ENCODE data around the gene KRT73. TPM values are rescaled to one million over a fixed set of nuclear protein-coding genes. Genes with fewer than 3 reads are reported as not detected.

The KRT73 gene
- total RNA-seq, 1 donor from 2014 or later: 0.77 TPM

GRCh38 chr12:52607314-52607713, 11.0 kb downstream of the KRT73 start:
- H3K4me3 Mint-ChIP-seq (ENCODE audit: unreplicated experiment): no peak overlapping the region
- no peak for TF ChIP-seq CTCF (IDR thresholded peaks at IDR 0.05; ENCODE audit: unreplicated experiment)
- H3K36me3 Mint-ChIP-seq (ENCODE audit: low read depth, unreplicated experiment): no peaks in the 10 kb centered on the region
- DNase-seq (ENCODE audit: low spot score): no peak
- no peak overlapping the region for H3K27ac Mint-ChIP-seq (ENCODE audit: unreplicated experiment)
- H3K9me3 Mint-ChIP-seq (ENCODE audit: unreplicated experiment): no peaks in the 10 kb centered on the region
- H3K27me3 Mint-ChIP-seq (ENCODE audit: unreplicated experiment): peaks cover 3% of the 10 kb centered on the region
- H3K4me1 Mint-ChIP-seq (ENCODE audit: unreplicated experiment): no peaks in the 10 kb centered on the region

GRCh38 chr12:52606581-52607218, 11.7 kb downstream of the KRT73 start:
- no peak overlapping the region for H3K4me3 Mint-ChIP-seq (ENCODE audit: unreplicated experiment)
- no peaks in the 10 kb centered on the region for H3K36me3 Mint-ChIP-seq (ENCODE audit: low read depth, unreplicated experiment)
- H3K4me1 Mint-ChIP-seq (ENCODE audit: unreplicated experiment): no peaks in the 10 kb centered on the region
- no peak for DNase-seq (ENCODE audit: low spot score)
- H3K27me3 Mint-ChIP-seq (ENCODE audit: unreplicated experiment): peaks cover 3% of the 10 kb centered on the region
- H3K27ac Mint-ChIP-seq (ENCODE audit: unreplicated experiment): no peak overlapping the region
- no peak for TF ChIP-seq CTCF (IDR thresholded peaks at IDR 0.05; ENCODE audit: unreplicated experiment)
- no peaks in the 10 kb centered on the region for H3K9me3 Mint-ChIP-seq (ENCODE audit: unreplicated experiment)

DNA sequence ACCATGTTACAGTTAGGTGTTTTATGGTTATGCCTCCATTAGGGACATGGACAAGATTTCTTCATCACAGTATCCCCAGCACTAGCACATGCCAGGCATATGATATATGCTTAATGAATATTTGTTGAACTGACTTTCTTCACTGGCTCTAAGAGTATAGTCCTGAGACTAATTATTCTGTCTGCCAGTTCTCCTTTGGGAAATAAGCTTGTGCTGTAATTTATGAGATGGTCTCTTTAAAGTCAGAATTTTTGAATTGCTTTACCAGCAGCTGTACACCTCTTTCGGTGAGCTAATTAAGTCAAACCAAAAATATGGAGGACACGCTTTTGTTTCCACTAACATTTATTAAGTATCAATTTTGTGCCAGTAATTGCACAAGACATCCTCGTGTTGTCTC, 12.3 kb downstream of the KRT73 start:
- no peaks in the 10 kb centered on the region for H3K9me3 Mint-ChIP-seq (ENCODE audit: unreplicated experiment)
- H3K36me3 Mint-ChIP-seq (ENCODE audit: low read depth, unreplicated experiment): no peaks in the 10 kb centered on the region
- no peaks in the 10 kb centered on the region for H3K4me1 Mint-ChIP-seq (ENCODE audit: unreplicated experiment)
- no peak for DNase-seq (ENCODE audit: low spot score)
- H3K4me3 Mint-ChIP-seq (ENCODE audit: unreplicated experiment): no peak overlapping the region
- H3K27me3 Mint-ChIP-seq (ENCODE audit: unreplicated experiment): peaks cover 3% of the 10 kb centered on the region
- no peak overlapping the region for H3K27ac Mint-ChIP-seq (ENCODE audit: unreplicated experiment)
- TF ChIP-seq CTCF (IDR thresholded peaks at IDR 0.05; ENCODE audit: unreplicated experiment): no peak

DNA sequence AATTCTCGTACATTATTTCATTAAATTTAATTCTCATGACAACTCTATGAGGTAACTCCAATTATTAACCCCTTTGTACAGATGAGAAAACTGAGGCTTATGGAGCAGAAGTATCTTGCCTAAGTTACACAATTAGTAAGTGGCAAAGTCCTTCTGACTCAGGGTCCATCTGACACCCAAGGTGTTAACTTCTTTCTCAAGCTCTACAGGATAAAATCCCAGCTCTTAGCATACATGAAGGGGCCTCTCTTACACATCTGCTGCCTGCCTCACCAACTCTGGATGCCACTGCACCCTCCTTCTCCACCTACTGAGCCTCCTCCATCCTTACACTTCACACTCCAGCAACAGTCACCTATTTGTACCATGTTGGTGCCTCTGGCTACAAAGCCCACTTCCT, 12.8 kb downstream of the KRT73 start:
- H3K36me3 Mint-ChIP-seq (ENCODE audit: low read depth, unreplicated experiment): no peaks in the 10 kb centered on the region
- no peak overlapping the region for H3K27ac Mint-ChIP-seq (ENCODE audit: unreplicated experiment)
- H3K4me3 Mint-ChIP-seq (ENCODE audit: unreplicated experiment): no peak overlapping the region
- H3K27me3 Mint-ChIP-seq (ENCODE audit: unreplicated experiment): no peaks in the 10 kb centered on the region
- H3K4me1 Mint-ChIP-seq (ENCODE audit: unreplicated experiment): no peaks in the 10 kb centered on the region
- no peak for TF ChIP-seq CTCF (IDR thresholded peaks at IDR 0.05; ENCODE audit: unreplicated experiment)
- no peaks in the 10 kb centered on the region for H3K9me3 Mint-ChIP-seq (ENCODE audit: unreplicated experiment)
- no peak for DNase-seq (ENCODE audit: low spot score)

GRCh38 chr12:52604859-52605258, 13.5 kb downstream of the KRT73 start:
- no peak for DNase-seq (ENCODE audit: low spot score)
- Mint-ChIP-seq H3K36me3 (ENCODE audit: low read depth, unreplicated experiment) (no peaks in the 10 kb centered on the region), H3K9me3 (ENCODE audit: unreplicated experiment) (no peaks in the 10 kb centered on the region), H3K4me1 (ENCODE audit: unreplicated experiment) (no peaks in the 10 kb centered on the region), H3K27me3 (ENCODE audit: unreplicated experiment) (no peaks in the 10 kb centered on the region), H3K4me3 (ENCODE audit: unreplicated experiment) (no peak overlapping the region), H3K27ac (ENCODE audit: unreplicated experiment) (no peak overlapping the region)
- no peak for TF ChIP-seq CTCF (IDR thresholded peaks at IDR 0.05; ENCODE audit: unreplicated experiment)
